Measurements from ENCODE around the gene PDGFB.

Gene PDGFB

DNA sequence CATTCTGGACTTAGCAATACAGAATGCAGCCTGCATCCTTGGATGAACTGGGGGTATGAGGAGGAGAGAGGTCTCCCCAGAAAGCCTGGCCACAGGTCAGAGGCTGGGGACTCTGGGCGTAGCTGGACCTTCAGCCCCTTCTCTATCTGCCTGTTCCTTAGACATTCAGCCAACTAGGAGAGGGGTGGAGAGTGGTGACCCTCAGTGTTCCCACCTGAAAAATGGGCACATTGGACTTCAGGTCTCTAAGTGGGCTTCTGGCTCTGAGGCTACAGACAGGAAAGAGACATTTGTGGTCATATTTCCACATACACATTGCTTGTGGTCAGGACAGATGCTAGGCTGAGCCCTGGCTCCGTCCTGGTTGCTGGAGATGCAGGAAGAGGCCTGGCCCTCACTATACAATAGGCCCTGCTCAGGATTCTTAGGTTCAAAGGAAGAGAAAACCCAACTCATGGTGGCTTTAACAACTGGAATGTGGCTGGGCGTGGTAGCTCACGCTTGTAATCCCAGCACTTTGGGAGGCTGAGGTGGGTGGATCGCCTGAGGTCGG, 62.2 kb downstream of the PDGFB start:
- peaks cover 0 to 4% of the 10 kb centered on the region in 2 donors for H3K27me3 ChIP-seq
- H3K36me3 ChIP-seq: no peaks in the 10 kb centered on the region
- no peak overlapping the region for H3K4me3 ChIP-seq
- intact Hi-C loops (cut with DNase I; ENCODE audit: low total_unique reads): no loop called here
- H3K27ac ChIP-seq: no peak overlapping the region
- peaks cover 0 to 8% (median 4%) of the 10 kb centered on the region in 3 donors for H3K9me3 ChIP-seq
- H3K4me1 ChIP-seq: peaks cover 0 to 4% (median 0%) of the 10 kb centered on the region in 4 donors
- TF ChIP-seq CTCF (IDR thresholded peaks at IDR 0.05): no peak
- no peak for DNase-seq

DNA sequence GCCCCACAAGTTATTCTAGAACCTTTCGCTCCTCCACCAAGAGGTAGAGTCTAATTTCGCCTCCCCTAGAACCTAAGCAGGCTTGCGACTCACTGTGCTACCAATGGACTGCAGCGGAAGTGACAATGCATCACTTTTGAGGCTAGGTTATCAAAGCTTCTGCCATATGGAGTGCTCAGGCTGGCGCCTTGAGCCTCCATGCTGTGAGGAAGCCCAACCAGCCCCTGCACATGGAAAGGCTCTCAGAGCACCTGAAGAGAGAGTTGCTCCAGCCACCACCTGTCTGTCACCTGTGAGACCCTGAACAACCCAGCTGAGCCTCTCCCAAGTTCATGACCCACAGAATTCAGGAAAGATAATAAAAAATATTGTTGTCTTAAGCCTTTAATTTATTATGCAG, 63.0 kb downstream of the PDGFB start:
- H3K9me3 ChIP-seq: peaks cover 0 to 8% (median 4%) of the 10 kb centered on the region in 3 donors

DNA sequence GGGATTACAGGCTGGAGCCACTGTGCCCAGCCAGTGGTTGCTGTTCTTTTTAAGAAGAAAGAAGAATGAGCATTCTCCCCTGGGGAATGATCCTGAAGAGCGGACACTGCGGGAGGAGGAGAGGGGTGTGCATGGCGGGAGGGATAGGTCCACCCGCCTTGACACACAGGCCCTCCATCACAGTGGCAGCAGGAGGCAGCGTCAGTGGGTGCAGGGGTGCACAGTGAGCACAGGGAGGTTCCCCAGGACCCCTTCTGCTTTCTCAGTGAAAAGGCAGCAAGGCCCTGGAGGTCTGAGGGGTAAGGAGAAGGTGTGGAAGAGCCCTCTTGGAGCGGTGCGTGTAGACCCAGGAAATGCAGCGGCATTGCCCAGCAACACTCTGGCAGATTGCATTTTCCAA, 63.4 kb downstream of the PDGFB start:
- no peak for TF ChIP-seq CTCF (IDR thresholded peaks at IDR 0.05)
- Histone ChIP-seq H3K4me1 (peaks cover 0 to 8% (median 5%) of the 10 kb centered on the region in 4 donors), H3K36me3 (no peaks in the 10 kb centered on the region), H3K4me3 (no peak overlapping the region), H3K9me3 (peaks cover 0 to 8% (median 4%) of the 10 kb centered on the region in 3 donors), H3K27ac (no peak overlapping the region), H3K27me3 (peaks cover 0 to 4% of the 10 kb centered on the region in 2 donors)
- intact Hi-C loops (cut with DNase I; ENCODE audit: low total_unique reads): no loop called here
- no peak for DNase-seq

More for the DNA sequence above, 63.0 kb downstream of the PDGFB start:
- no peak for DNase-seq
- H3K4me1 ChIP-seq: peaks cover 0 to 4% (median under 1%) of the 10 kb centered on the region in 4 donors
- H3K36me3 ChIP-seq: no peaks in the 10 kb centered on the region
- peaks cover 0 to 4% of the 10 kb centered on the region in 2 donors for H3K27me3 ChIP-seq
- intact Hi-C loops (cut with DNase I; ENCODE audit: low total_unique reads): no loop called here
- H3K27ac ChIP-seq: no peak overlapping the region
- TF ChIP-seq CTCF (IDR thresholded peaks at IDR 0.05): no peak
- H3K4me3 ChIP-seq: no peak overlapping the region

GRCh38 chr22:39179841-39180335, 64.9 kb downstream of the PDGFB start:
- H3K4me1 ChIP-seq: peaks cover 7 to 20% (median 19%) of the 10 kb centered on the region in 4 donors
- no peak for TF ChIP-seq CTCF (IDR thresholded peaks at IDR 0.05)

DNA sequence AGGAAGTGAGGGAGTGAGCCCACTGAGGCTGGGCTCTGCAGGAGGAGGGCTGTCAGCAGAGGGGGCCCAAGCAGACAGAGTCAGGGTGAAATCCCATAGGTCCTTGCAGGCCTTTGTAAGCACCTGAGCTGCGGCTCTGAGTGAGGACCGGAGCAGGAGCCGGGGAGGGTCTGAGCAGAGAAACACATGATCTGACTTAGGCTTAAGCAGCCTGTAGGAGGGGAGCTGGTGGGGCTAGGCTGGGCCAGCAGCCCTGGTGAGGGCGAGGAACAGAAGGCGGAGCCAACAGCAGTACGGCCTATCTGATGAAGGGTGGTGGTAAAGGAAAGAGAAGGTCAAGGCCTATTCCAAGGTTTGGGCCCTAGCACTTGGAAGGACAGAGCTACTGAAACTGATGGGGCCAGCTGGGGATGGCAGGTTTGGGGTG, 65.4 kb downstream of the PDGFB start:
- peak in 1 of 2 donors; percentile 58 for DNase-seq
- H3K36me3 ChIP-seq: no peaks in the 10 kb centered on the region
- TF ChIP-seq CTCF (IDR thresholded peaks at IDR 0.05): no peak
- intact Hi-C loops (cut with DNase I; ENCODE audit: low total_unique reads): loop anchor here (10.0 kb wide), 1 partner anchor 335 kb away; no protein-coding TSS in a partner anchor
- H3K9me3 ChIP-seq: peaks cover 0 to 8% (median 4%) of the 10 kb centered on the region in 3 donors
- no peak overlapping the region for H3K4me3 ChIP-seq
- peaks cover 10 to 25% (median 24%) of the 10 kb centered on the region in 4 donors for H3K4me1 ChIP-seq
- no peak overlapping the region for H3K27ac ChIP-seq
- peaks cover 0 to 4% of the 10 kb centered on the region in 2 donors for H3K27me3 ChIP-seq

More at GRCh38 chr22:39179841-39180335, 64.9 kb downstream of the PDGFB start:
- Histone ChIP-seq H3K4me3 (no peak overlapping the region), H3K36me3 (no peaks in the 10 kb centered on the region), H3K27me3 (peaks cover 0 to 4% of the 10 kb centered on the region in 2 donors), H3K9me3 (peaks cover 0 to 8% (median 4%) of the 10 kb centered on the region in 3 donors), H3K27ac (no peak overlapping the region)
- DNase-seq: peak in 1 of 2 donors; percentile 37
- intact Hi-C loops (cut with DNase I; ENCODE audit: low total_unique reads): loop anchor here (10.0 kb wide), 1 partner anchor 335 kb away; no protein-coding TSS in a partner anchor

All from tibial artery (tissue), 4 donors.